IMR-90 (cell line): ENCODE measurements around the gene HMCN1. TPM values are rescaled to one million over a fixed set of nuclear protein-coding genes. Genes with fewer than 3 reads are reported as not detected.

Experiments used
- ATAC-seq: fragments of 200-7000 bp; cut with Tn5 transposase; 2 replicates; pipeline ENCODE4 v1.9.1; 2020; ENCODE audit warnings: low read depth, mild to moderate bottlenecking, moderate library complexity
- BruUV-seq: library from RNA; stranded (reverse); fragments of 400-500 nt; replicated peaks from 2 replicates; lab custom pipeline; 2021; lab: Mats Ljungman, UMichigan
- CTCF ChIA-PET: fragments of 300-600 bp; formaldehyde crosslinking; extraction: SDS; loops from one replicate; lab custom pipeline; 2021; ENCODE audit warnings: antibody characterized with exemption; lab: Yijun Ruan, JAX
- POLR2A ChIA-PET: fragments of 300-600 bp; sonication (Branson Sonifier 250); formaldehyde crosslinking; loops from one replicate; lab custom pipeline; 2022; ENCODE audit warnings: antibody characterized with exemption; ENCODE audit not compliant: unreplicated experiment; lab: Charles Lee
- DNase-seq: peaks from one replicate; pipeline ENCODE4 v3.0.0; 2013
- H2AFZ ChIP-seq: replicated peaks from 2 replicates; pipeline ENCODE3; 2013; ENCODE audit warnings: low read length, mild to moderate bottlenecking; ENCODE audit not compliant: poor library complexity
- H2AK5ac ChIP-seq: 2 replicates; pipeline ENCODE4 v1.6.1; 2013; ENCODE audit warnings: low read depth, low read length, inconsistent platforms
- H2AK9ac ChIP-seq: replicated peaks from 2 replicates; pipeline ENCODE3; 2013; ENCODE audit warnings: mild to moderate bottlenecking, low read depth, low read length, moderate library complexity; ENCODE audit not compliant: poor library complexity
- H2BK120ac ChIP-seq: 2 replicates; pipeline ENCODE4 v1.6.1; 2013; ENCODE audit warnings: low read depth, low read length, inconsistent platforms
- H2BK15ac ChIP-seq: 3 replicates; pipeline ENCODE4 v1.6.1; 2013; ENCODE audit warnings: low read depth, low read length, inconsistent platforms
- H2BK20ac ChIP-seq: 2 replicates; pipeline ENCODE4 v1.6.1; 2013; ENCODE audit warnings: low read depth, mild to moderate bottlenecking, inconsistent platforms, low read length, moderate library complexity
- H2BK5ac ChIP-seq: 2 replicates; pipeline ENCODE4 v1.6.1; 2013; ENCODE audit warnings: mild to moderate bottlenecking, low read depth, low read length, inconsistent platforms; ENCODE audit not compliant: poor library complexity, severe bottlenecking
- H3K14ac ChIP-seq: replicated peaks from 2 replicates; pipeline ENCODE4 v1.6.1; 2013; ENCODE audit warnings: low read depth, low read length, inconsistent platforms
- H3K18ac ChIP-seq: 2 replicates; pipeline ENCODE4 v1.6.1; 2013; ENCODE audit warnings: low read depth, low read length, control low read depth
- H3K23ac ChIP-seq: 2 replicates; pipeline ENCODE4 v1.6.1; 2013; ENCODE audit warnings: low read depth, low read length, inconsistent platforms
- H3K27ac ChIP-seq: 2 replicates; pipeline ENCODE4 v1.5.1; 2013; ENCODE audit warnings: mild to moderate bottlenecking, control low read depth, low read length; ENCODE audit not compliant: insufficient read depth
- H3K27me3 ChIP-seq: 2 replicates; pipeline ENCODE4 v1.6.1; 2013; ENCODE audit warnings: low read length; ENCODE audit not compliant: control insufficient read depth, insufficient read depth
- H3K36me3 ChIP-seq: 2 replicates; pipeline ENCODE4 v1.6.1; 2013; ENCODE audit warnings: low read length, mixed read lengths; ENCODE audit not compliant: control insufficient read depth, insufficient read depth
- H3K4ac ChIP-seq: 2 replicates; pipeline ENCODE4 v1.6.1; 2013; ENCODE audit warnings: low read depth, low read length, inconsistent platforms
- H3K4me1 ChIP-seq: 2 replicates; pipeline ENCODE4 v1.6.1; 2013; ENCODE audit warnings: low read length, mixed read lengths; ENCODE audit not compliant: control insufficient read depth, insufficient read depth
- H3K4me2 ChIP-seq: 2 replicates; pipeline ENCODE4 v1.6.1; 2013; ENCODE audit warnings: low read depth, mild to moderate bottlenecking, control low read depth, low read length, moderate library complexity
- H3K4me3 ChIP-seq: 2 replicates; pipeline ENCODE4 v1.5.1; 2013; ENCODE audit warnings: low read depth, mild to moderate bottlenecking, control low read depth, low read length, moderate library complexity; ENCODE audit not compliant: insufficient read depth
- H3K56ac ChIP-seq: 2 replicates; pipeline ENCODE4 v1.6.1; 2013; ENCODE audit warnings: low read length, inconsistent platforms; ENCODE audit not compliant: insufficient read depth; ENCODE audit errors: extremely low read depth
- H3K79me1 ChIP-seq, 2 experiments: 2 replicates each; pipeline ENCODE4 v1.6.1; 2013; ENCODE audit warnings: low read length in 2 of 2, inconsistent platforms in 1 of 2, low read depth in 1 of 2
- H3K9ac ChIP-seq: 2 replicates; pipeline ENCODE4 v1.6.1; 2013; ENCODE audit warnings: low read depth, low read length, control low read depth
- H3K9me1 ChIP-seq: 2 replicates; pipeline ENCODE4 v1.6.1; 2013; ENCODE audit warnings: low read length, inconsistent platforms; ENCODE audit not compliant: insufficient read depth
- H3K9me3 ChIP-seq: 2 replicates; pipeline ENCODE4 v1.6.1; 2013; ENCODE audit warnings: low read length; ENCODE audit not compliant: control insufficient read depth, insufficient read depth
- H4K20me1 ChIP-seq: 2 replicates; pipeline ENCODE4 v1.6.1; 2013; ENCODE audit warnings: low read length, inconsistent platforms; ENCODE audit not compliant: insufficient read depth
- H4K5ac ChIP-seq: 2 replicates; pipeline ENCODE4 v1.6.1; 2013; ENCODE audit warnings: mild to moderate bottlenecking, low read depth, low read length, control low read depth
- H4K8ac ChIP-seq, 2 experiments: 2 replicates each; pipeline ENCODE4 v1.6.1; 2013; ENCODE audit warnings: low read depth in 2 of 2, low read length in 2 of 2, control low read depth in 1 of 2, inconsistent platforms in 1 of 2
- H4K91ac ChIP-seq: 2 replicates; pipeline ENCODE4 v1.6.1; 2013; ENCODE audit warnings: low read depth, low read length, inconsistent platforms; ENCODE audit not compliant: insufficient read depth
- BHLHE40 ChIP-seq: fragments of 150-350 bp; IDR thresholded peaks from 2 replicates; pipeline ENCODE4 v1.6.1; 2016; ENCODE audit warnings: mild to moderate bottlenecking, low read depth, low read length
- CEBPB ChIP-seq: IDR thresholded peaks from 2 replicates; pipeline ENCODE4 v1.6.1; 2012; ENCODE audit warnings: low read depth, low read length, improper control_type of control experiment
- CHD1 ChIP-seq: IDR thresholded peaks from 2 replicates; pipeline ENCODE4 v1.6.1; 2012; ENCODE audit warnings: low read depth, low read length, improper control_type of control experiment
- MAZ ChIP-seq: IDR thresholded peaks from 2 replicates; pipeline ENCODE4 v1.6.1; 2012; ENCODE audit warnings: low read depth, mild to moderate bottlenecking, low read length, improper control_type of control experiment, moderate library complexity, borderline replicate concordance
- MXI1 ChIP-seq: IDR thresholded peaks from 2 replicates; pipeline ENCODE4 v1.6.1; 2012; ENCODE audit warnings: low read depth, mild to moderate bottlenecking, low read length, moderate library complexity, borderline replicate concordance
- NFE2L2 ChIP-seq: fragments of 150-350 bp; IDR thresholded peaks from 2 replicates; pipeline ENCODE4 v1.6.1; 2016; ENCODE audit warnings: low read depth, mild to moderate bottlenecking, low read length
- RCOR1 ChIP-seq: IDR thresholded peaks from 2 replicates; pipeline ENCODE4 v1.6.1; 2012; ENCODE audit warnings: mild to moderate bottlenecking, low read length, improper control_type of control experiment; ENCODE audit not compliant: insufficient replicate concordance
- RFX5 ChIP-seq: IDR thresholded peaks from 2 replicates; pipeline ENCODE4 v1.8.0; 2012; ENCODE audit warnings: low read depth, mild to moderate bottlenecking, low read length, moderate library complexity
- SMC3 ChIP-seq: fragments of 150-350 bp; IDR thresholded peaks from 2 replicates; pipeline ENCODE4 v1.6.1; 2016; ENCODE audit warnings: low read depth, mild to moderate bottlenecking, antibody characterized with exemption, low read length, moderate library complexity
- WGBS, 2 experiments: methylation state at CpG; one replicate each; pipeline versions ENCODE4 v1.1.5 to v1.1.7; 2013; ENCODE audit warnings: missing lambda C conversion rate in 2 of 2; ENCODE audit not compliant: insufficient read length in 1 of 2; ENCODE audit errors: extremely low coverage in 2 of 2; 5-methylcytosine and 5-hydroxymethylcytosine counted together
- dilution Hi-C: fragments of 300-500 bp; cut with HindIII; formaldehyde crosslinking; loops from one replicate; pipeline ENCODE4 v1.14.3; 2018; ENCODE audit warnings: low sequenced_read_pairs; ENCODE audit not compliant: unreplicated experiment
- in situ Hi-C: fragments of 300-500 bp; cut with MboI; formaldehyde crosslinking; loops from 3 replicates; pipeline ENCODE4 v1.14.3; 2019; ENCODE audit warnings: low sequenced_read_pairs, inconsistent platforms, mixed read lengths
- intact Hi-C: fragments of 100-400 bp; cut with micrococcal nuclease; formaldehyde crosslinking; loops from 2 replicates; pipeline ENCODE4 v1.10.0; 2022
- polyA plus RNA-seq, 3 experiments: library from polyadenylated mRNA; depleted of rRNA; stranded (reverse); fragments of >200 nt; gene quantifications; 2 replicates each; pipeline ENCODE4 v1.2.3, GENCODE V29; 2012; ENCODE audit warnings: low replicate concordance in 1 of 3
- total RNA-seq: library from RNA; depleted of rRNA; stranded (reverse); fragments of >200 nt; gene quantifications from 2 replicates; pipeline ENCODE4 v1.2.3, GENCODE V29; 2012
- TF ChIP-seq, protein P1 (sequence below): fragments of 150-350 bp; IDR thresholded peaks from 2 replicates; pipeline ENCODE4 v1.6.1; 2016; ENCODE audit warnings: low read depth, mild to moderate bottlenecking, low read length, moderate library complexity, borderline replicate concordance
- TF ChIP-seq, protein P2 (sequence below): conservative IDR thresholded peaks from 2 replicates; pipeline ENCODE4 v1.5.1; 2012; ENCODE audit warnings: mild to moderate bottlenecking, low read depth, low read length, improper control_type of control experiment
- TF ChIP-seq, protein P3 (sequence below): fragments of 150-350 bp; IDR thresholded peaks from 2 replicates; pipeline ENCODE4 v1.6.1; 2017; ENCODE audit warnings: mild to moderate bottlenecking, antibody characterized with exemption, low read length, low read depth

The HMCN1 gene
- total and polyA plus RNA-seq, 2 of the 4 experiments (the other 2 are of a cell fraction) = 6.1 to 11.7 TPM

DNA sequence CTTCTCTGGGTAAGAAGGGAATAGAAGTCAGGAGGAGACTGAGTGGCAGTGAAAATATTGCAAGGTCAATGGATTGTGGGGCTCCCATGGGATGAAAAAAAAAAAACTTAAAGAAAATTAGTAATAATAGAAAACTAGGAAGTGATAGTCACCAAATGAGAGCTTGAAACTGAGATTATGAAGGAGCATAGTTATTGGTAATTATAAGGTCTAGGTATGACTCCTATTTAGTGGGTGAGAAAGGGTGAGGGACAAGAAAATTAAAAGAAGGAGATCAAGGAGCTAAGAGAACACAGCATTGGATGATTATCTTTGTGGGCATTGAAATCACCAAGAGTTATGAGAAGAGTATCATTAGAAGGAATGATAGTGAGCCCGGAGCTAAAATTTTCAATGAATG is 339.5 kb downstream of the HMCN1 start:
- Histone ChIP-seq H2BK120ac (no peak overlapping the region), H4K8ac (no peak overlapping the region), H3K23ac (no peak overlapping the region), H3K4me1 (no peaks in the 10 kb centered on the region; the same call in 1 of the 2 replicates), H3K4ac (no peak overlapping the region), H3K4me3 (no peak overlapping the region), H2BK20ac (no peak overlapping the region), H2BK5ac (no peak overlapping the region), H4K20me1 (no peaks in the 10 kb centered on the region), H3K27ac (no peak overlapping the region), H4K5ac (no peak overlapping the region), H3K27me3 (no peaks in the 10 kb centered on the region), H3K56ac (no peak overlapping the region), H4K91ac (no peak overlapping the region), H3K14ac (no peak overlapping the region), H3K9ac (no peak overlapping the region), H2BK15ac (no peak overlapping the region), H2AK9ac (no peak overlapping the region), H2AK5ac (no peak overlapping the region), H3K36me3 (no peaks in the 10 kb centered on the region), H3K9me3 (no peaks in the 10 kb centered on the region), H3K79me1 (no peaks in the 10 kb centered on the region), H2AFZ (no peak overlapping the region), H3K4me2 (no peak overlapping the region), H3K18ac (no peak overlapping the region), H3K9me1 (no peaks in the 10 kb centered on the region)
- dilution Hi-C loops (no loop called here), in situ Hi-C loops (no loop called here), intact Hi-C loops (no loop called here)
- WGBS, 2 experiments = no CpG with 5 or more reads among the region's 1 CpG
- CTCF ChIA-PET = interaction anchor here (0.7 kb wide), 1 partner anchor 22 kb away, joined by 5 read pairs; no protein-coding TSS in a partner anchor
- no peak for ATAC-seq
- no TSS peak for BruUV-seq
- TF ChIP-seq, protein P1, sequence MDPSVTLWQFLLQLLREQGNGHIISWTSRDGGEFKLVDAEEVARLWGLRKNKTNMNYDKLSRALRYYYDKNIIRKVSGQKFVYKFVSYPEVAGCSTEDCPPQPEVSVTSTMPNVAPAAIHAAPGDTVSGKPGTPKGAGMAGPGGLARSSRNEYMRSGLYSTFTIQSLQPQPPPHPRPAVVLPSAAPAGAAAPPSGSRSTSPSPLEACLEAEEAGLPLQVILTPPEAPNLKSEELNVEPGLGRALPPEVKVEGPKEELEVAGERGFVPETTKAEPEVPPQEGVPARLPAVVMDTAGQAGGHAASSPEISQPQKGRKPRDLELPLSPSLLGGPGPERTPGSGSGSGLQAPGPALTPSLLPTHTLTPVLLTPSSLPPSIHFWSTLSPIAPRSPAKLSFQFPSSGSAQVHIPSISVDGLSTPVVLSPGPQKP = no peak
- TF ChIP-seq, protein P2, sequence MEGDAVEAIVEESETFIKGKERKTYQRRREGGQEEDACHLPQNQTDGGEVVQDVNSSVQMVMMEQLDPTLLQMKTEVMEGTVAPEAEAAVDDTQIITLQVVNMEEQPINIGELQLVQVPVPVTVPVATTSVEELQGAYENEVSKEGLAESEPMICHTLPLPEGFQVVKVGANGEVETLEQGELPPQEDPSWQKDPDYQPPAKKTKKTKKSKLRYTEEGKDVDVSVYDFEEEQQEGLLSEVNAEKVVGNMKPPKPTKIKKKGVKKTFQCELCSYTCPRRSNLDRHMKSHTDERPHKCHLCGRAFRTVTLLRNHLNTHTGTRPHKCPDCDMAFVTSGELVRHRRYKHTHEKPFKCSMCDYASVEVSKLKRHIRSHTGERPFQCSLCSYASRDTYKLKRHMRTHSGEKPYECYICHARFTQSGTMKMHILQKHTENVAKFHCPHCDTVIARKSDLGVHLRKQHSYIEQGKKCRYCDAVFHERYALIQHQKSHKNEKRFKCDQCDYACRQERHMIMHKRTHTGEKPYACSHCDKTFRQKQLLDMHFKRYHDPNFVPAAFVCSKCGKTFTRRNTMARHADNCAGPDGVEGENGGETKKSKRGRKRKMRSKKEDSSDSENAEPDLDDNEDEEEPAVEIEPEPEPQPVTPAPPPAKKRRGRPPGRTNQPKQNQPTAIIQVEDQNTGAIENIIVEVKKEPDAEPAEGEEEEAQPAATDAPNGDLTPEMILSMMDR = no peak
- TF ChIP-seq, protein P3, sequence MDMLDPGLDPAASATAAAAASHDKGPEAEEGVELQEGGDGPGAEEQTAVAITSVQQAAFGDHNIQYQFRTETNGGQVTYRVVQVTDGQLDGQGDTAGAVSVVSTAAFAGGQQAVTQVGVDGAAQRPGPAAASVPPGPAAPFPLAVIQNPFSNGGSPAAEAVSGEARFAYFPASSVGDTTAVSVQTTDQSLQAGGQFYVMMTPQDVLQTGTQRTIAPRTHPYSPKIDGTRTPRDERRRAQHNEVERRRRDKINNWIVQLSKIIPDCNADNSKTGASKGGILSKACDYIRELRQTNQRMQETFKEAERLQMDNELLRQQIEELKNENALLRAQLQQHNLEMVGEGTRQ = no peak
- TF ChIP-seq MXI1 = no peak
- no peak for TF ChIP-seq RFX5
- TF ChIP-seq BHLHE40 = no peak
- no peak for TF ChIP-seq CEBPB
- TF ChIP-seq MAZ = no peak
- no peak for TF ChIP-seq CHD1
- TF ChIP-seq RCOR1 = no peak
- TF ChIP-seq SMC3 = no peak
- TF ChIP-seq NFE2L2 = no peak
- no peak for DNase-seq
- POLR2A ChIA-PET = no interaction called here
